Ramos (cell line): Measurements from ENCODE around the gene FYN.

Experiments
- in situ Hi-C: fragments of 300-500 bp; cut with MboI; formaldehyde crosslinking; loops from one replicate; pipeline ENCODE4 v1.14.3; 2022; ENCODE audit warnings: low sequenced_read_pairs; ENCODE audit not compliant: unreplicated experiment

The FYN gene

GRCh38 chr6:111625461-111626391 lies 247.5 kb downstream of the FYN start:
- in situ Hi-C loops: loop anchor here (25.0 kb wide), 1 partner anchor 563 kb away; no protein-coding TSS in a partner anchor

DNA sequence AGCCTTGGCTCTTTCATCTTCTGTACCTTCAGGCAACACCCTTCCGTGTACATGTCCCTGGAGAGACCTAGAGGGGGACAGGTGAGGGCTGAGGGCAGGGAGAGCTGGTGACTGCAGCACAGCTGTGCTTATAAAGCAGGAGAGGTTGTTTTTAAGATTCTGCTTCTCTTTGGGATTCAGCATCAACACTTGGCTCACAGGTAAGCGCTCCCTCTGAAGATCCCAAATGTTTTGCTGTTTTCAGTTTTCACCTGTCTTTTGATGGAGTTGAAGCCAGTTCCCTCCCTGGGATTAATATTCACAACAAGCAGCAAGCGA lies 248.2 kb downstream of the FYN start:
- in situ Hi-C loops: loop anchor here (25.0 kb wide), 1 partner anchor 563 kb away; no protein-coding TSS in a partner anchor

DNA sequence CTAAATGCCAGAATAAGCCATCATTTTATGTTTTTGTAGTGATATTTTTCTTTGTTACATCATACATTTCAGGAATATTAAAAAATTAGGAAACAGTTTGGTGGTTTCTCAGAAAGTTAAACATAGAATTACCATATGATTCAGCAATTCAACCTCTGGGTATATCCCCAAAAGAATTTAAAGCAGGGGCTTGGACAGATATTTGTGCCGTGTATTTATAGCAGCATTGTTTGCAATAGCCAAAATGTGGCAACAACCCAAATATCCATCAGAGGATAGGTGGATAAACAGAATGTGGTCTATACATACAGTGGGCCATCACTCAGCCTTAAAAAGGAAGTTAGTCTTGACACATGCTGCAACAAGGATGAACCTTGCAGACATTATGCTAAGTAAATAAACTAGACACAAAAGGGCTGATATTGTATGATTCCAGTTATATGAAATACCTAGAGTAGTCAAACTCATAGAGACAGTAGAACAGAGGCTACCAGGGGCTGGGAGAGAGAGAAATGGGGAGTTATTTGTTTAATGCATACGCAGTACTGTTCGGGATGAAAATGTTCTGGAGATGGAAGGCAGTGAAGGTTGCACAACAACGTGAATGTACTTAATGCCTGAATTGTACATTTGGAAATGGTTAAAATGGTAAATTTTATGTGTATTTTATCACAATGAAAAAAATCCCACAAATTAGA lies 248.7 kb downstream of the FYN start:
- in situ Hi-C loops: loop anchor here (25.0 kb wide), 1 partner anchor 562 kb away; no protein-coding TSS in a partner anchor

GRCh38 chr6:111623046-111623718 lies 250.1 kb downstream of the FYN start:
- in situ Hi-C loops: no loop called here

DNA sequence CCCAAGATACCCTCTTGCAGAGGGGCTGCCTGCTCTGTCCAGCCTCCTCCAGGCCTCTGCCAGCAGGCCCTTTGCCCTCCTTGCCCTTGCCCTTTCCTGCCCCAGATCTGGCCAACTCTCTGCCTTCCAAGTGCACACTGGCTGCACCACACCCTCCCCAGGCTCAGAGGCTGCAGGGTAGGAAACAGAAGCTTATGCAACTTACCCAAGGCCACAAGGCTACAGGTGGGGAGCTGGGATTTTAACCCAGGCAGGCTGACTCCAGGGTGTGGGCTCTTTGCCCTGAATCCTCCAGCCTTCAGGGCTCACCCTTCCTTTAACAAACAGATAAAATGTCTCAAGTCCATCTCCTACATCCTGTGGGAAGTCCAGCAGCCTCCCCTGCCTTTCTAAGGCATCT lies 253.1 kb downstream of the FYN start:
- in situ Hi-C loops: no loop called here

DNA sequence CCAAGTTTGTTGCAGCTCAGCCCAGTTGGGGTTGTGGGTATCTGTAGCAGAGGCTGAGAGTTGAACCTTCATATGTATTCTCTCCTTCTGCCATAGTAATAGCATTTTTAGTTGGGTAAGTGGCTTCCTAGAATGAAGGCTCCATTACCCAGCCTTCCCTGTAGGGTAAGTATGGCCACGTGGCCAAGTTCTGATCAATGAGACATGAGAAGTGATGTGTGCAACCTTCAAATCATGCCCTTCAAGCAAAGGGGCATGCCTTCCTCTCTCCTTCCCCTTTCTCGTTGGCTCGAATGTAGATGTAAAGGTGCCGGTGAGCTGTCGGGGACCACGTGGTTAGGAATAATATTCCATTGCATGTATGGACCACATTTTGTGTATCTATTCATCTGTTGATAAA lies 254.8 kb downstream of the FYN start:
- in situ Hi-C loops: no loop called here

- in situ Hi-C loops: no loop called here
Observed at GRCh38 chr6:111617149-111617548, 256.1 kb downstream of the FYN start.

- in situ Hi-C loops: no loop called here
Observed at GRCh38 chr6:111615916-111616612, 257.2 kb downstream of the FYN start.

GRCh38 chr6:111614833-111615582 lies 258.2 kb downstream of the FYN start:
- in situ Hi-C loops: no loop called here

DNA sequence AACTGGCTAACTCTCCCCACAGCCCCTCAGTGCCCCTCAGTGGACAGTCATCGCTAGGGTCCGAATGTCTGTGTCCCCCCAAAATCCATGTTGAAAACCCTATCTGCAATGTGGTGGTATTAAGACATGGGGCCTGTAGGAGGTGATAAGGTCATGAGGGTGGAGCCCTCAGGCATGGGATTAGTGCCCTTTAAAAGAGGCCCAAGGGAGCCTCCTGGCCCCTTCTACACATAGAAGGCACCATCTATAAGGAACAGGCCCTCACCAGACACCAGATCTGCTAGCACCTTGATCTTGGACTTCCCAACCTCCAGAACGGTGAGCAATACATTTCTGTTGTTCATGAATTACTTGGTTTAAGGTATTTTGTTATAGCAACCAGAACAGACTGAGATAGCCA lies 260.9 kb downstream of the FYN start:
- in situ Hi-C loops: no loop called here

DNA sequence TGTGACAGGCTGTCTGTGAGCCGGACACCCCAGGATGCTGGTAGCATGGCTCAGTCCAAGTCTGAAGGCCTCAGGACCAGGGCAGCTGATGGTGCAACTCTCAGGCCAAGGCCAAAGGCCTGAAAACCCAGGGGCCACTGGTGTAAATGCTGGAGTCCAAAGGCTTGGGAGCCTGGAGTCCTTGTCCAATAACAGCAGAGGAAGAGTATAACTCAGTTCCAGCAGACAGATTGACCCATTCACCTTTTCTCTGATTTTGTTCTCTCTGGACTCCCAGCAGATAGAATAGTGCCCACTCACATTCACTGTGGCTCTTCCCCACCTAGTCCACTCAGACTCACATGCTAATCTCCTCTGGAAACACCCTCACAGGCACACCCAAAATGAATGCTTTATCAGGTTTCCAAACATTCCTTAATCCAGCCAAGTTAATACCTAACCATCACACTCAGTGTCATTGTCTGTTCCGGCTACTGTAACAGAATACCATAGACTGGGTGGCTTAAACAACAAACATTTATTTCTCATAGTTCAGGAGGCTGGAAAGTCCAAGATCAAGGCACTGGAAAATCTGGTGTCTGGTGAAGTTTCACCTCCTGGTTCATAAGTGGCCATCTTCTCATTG lies 262.6 kb downstream of the FYN start:
- in situ Hi-C loops: no loop called here
